Thymus (tissue), 11 donors: ENCODE data around the gene KCNAB1. TPM values are rescaled to one million over a fixed set of nuclear protein-coding genes. Genes with fewer than 3 reads are reported as not detected.

Source experiments
- DNase-seq, 9 donors: peaks; one replicate each; pipeline ENCODE4 v3.0.0-alpha.2; 2013; ENCODE audit warnings: low spot score in 9 of 9, low read depth in 6 of 9, missing footprints in 1 of 9
- H3K27ac ChIP-seq, 2 donors: one replicate each; pipeline ENCODE4 v1.5.1; 2013; ENCODE audit warnings: control low read depth in 1 of 2, low read depth in 1 of 2, low read length in 1 of 2, mild to moderate bottlenecking in 1 of 2, moderate library complexity in 1 of 2
- H3K27me3 ChIP-seq, 2 donors: one replicate each; pipeline ENCODE4 v1.5.1; 2013; ENCODE audit warnings: low read length in 1 of 2; ENCODE audit not compliant: control insufficient read depth in 2 of 2, insufficient read depth in 1 of 2
- H3K36me3 ChIP-seq, 2 donors: one replicate each; pipeline ENCODE4 v1.5.1; 2013; ENCODE audit warnings: low read length in 1 of 2, mild to moderate bottlenecking in 1 of 2, moderate library complexity in 1 of 2; ENCODE audit not compliant: control insufficient read depth in 2 of 2, insufficient read depth in 2 of 2
- H3K4me1 ChIP-seq, 2 donors: one replicate each; pipeline ENCODE4 v1.5.1; 2013; ENCODE audit warnings: low read length in 2 of 2; ENCODE audit not compliant: control insufficient read depth in 2 of 2, insufficient read depth in 2 of 2
- H3K4me3 ChIP-seq, 2 donors: one replicate each; pipeline ENCODE4 v1.5.1; 2013; ENCODE audit warnings: low read length in 2 of 2, control low read depth in 1 of 2, mild to moderate bottlenecking in 1 of 2
- H3K9me3 ChIP-seq, 2 donors: one replicate each; pipeline ENCODE4 v1.5.1; 2013; ENCODE audit warnings: low read length in 1 of 2, mild to moderate bottlenecking in 1 of 2; ENCODE audit not compliant: control insufficient read depth in 2 of 2, insufficient read depth in 1 of 2
- WGBS: extraction: QIAGEN DNeasy Blood & Tissue Kit; methylation state at CpG from one replicate; pipeline ENCODE4 v1.1.7; 2013; 5-methylcytosine and 5-hydroxymethylcytosine counted together
- polyA plus RNA-seq: library from polyadenylated mRNA; stranded (reverse); fragments of 200-250 nt; gene quantifications from one replicate; pipeline ENCODE4 v1.2.3, GENCODE V29; 2013
- total RNA-seq: library from RNA; stranded (reverse); fragments of 120-200 nt; gene quantifications from one replicate; pipeline ENCODE4 v1.2.4, GENCODE V29; 2013
- donor health status: healthy.

The KCNAB1 gene
- total and polyA plus RNA-seq, 2 donors = 1.0 to 4.0 TPM

- WGBS = 92% methylated on average over 5 of the region's 5 CpGs
- Histone ChIP-seq H3K9me3 (no peaks in the 10 kb centered on the region), H3K27me3 (no peaks in the 10 kb centered on the region), H3K4me3 (no peak overlapping the region), H3K36me3 (no peaks in the 10 kb centered on the region), H3K4me1 (no peaks in the 10 kb centered on the region), H3K27ac (no peak overlapping the region)
- DNase-seq = no peak
Observed at GRCh38 chr3:156360963-156361362, 240.6 kb downstream of the KCNAB1 start.

- 97% methylated on average over 3 of the region's 3 CpGs for WGBS
- DNase-seq = no peak
- no peaks in the 10 kb centered on the region for H3K27me3 ChIP-seq
Observed at GRCh38 chr3:156366559-156366958, 246.2 kb downstream of the KCNAB1 start.

GRCh38 chr3:156368189-156368588, 247.8 kb downstream of the KCNAB1 start:
- 93% methylated on average over 3 of the region's 3 CpGs for WGBS
- Histone ChIP-seq H3K27me3 (no peaks in the 10 kb centered on the region), H3K4me3 (no peak overlapping the region), H3K36me3 (no peaks in the 10 kb centered on the region), H3K9me3 (no peaks in the 10 kb centered on the region), H3K4me1 (no peaks in the 10 kb centered on the region), H3K27ac (no peak overlapping the region)
- no peak for DNase-seq

More at GRCh38 chr3:156366559-156366958, 246.2 kb downstream of the KCNAB1 start:
- H3K36me3 ChIP-seq = no peaks in the 10 kb centered on the region
- no peaks in the 10 kb centered on the region for H3K9me3 ChIP-seq
- H3K27ac ChIP-seq = no peak overlapping the region
- H3K4me3 ChIP-seq = no peak overlapping the region
- H3K4me1 ChIP-seq = no peaks in the 10 kb centered on the region

- Histone ChIP-seq H3K4me1 (no peaks in the 10 kb centered on the region), H3K27ac (no peak overlapping the region), H3K27me3 (no peaks in the 10 kb centered on the region), H3K9me3 (no peaks in the 10 kb centered on the region), H3K4me3 (no peak overlapping the region), H3K36me3 (no peaks in the 10 kb centered on the region)
- WGBS = 97% methylated on average over 6 of the region's 6 CpGs
- no peak for DNase-seq
Observed at GRCh38 chr3:156371701-156372100, 251.3 kb downstream of the KCNAB1 start.

- Histone ChIP-seq H3K9me3 (no peaks in the 10 kb centered on the region), H3K27ac (peak overlapping the region in 1 of 2 donors; percentile 12), H3K4me3 (no peak overlapping the region), H3K36me3 (no peaks in the 10 kb centered on the region), H3K27me3 (no peaks in the 10 kb centered on the region), H3K4me1 (no peaks in the 10 kb centered on the region)
- no peak for DNase-seq
- 94% methylated on average over 1 of the region's 1 CpG for WGBS
Observed at GRCh38 chr3:156373095-156373494, 252.7 kb downstream of the KCNAB1 start.

- WGBS = 91% methylated on average over 2 of the region's 2 CpGs
- Histone ChIP-seq H3K4me1 (no peaks in the 10 kb centered on the region), H3K36me3 (no peaks in the 10 kb centered on the region), H3K27ac (no peak overlapping the region), H3K9me3 (no peaks in the 10 kb centered on the region), H3K4me3 (no peak overlapping the region), H3K27me3 (no peaks in the 10 kb centered on the region)
- no peak for DNase-seq
Observed at GRCh38 chr3:156373654-156374053, 253.3 kb downstream of the KCNAB1 start.

- Histone ChIP-seq H3K4me3 (no peak overlapping the region), H3K27ac (no peak overlapping the region), H3K4me1 (no peaks in the 10 kb centered on the region), H3K27me3 (no peaks in the 10 kb centered on the region), H3K36me3 (no peaks in the 10 kb centered on the region), H3K9me3 (no peaks in the 10 kb centered on the region)
- no peak for DNase-seq
Observed at GRCh38 chr3:156376199-156376598, 255.8 kb downstream of the KCNAB1 start.

GRCh38 chr3:156377266-156377665, 256.9 kb downstream of the KCNAB1 start:
- Histone ChIP-seq H3K27ac (no peak overlapping the region), H3K27me3 (no peaks in the 10 kb centered on the region), H3K4me3 (no peak overlapping the region), H3K4me1 (no peaks in the 10 kb centered on the region), H3K36me3 (no peaks in the 10 kb centered on the region), H3K9me3 (no peaks in the 10 kb centered on the region)
- no peak for DNase-seq
- 98% methylated on average over 7 of the region's 7 CpGs for WGBS

- H3K4me3 ChIP-seq = no peak overlapping the region
- H3K36me3 ChIP-seq = no peaks in the 10 kb centered on the region
- H3K27me3 ChIP-seq = no peaks in the 10 kb centered on the region
- H3K4me1 ChIP-seq = no peaks in the 10 kb centered on the region
- DNase-seq = no peak
- 89% methylated on average over 7 of the region's 7 CpGs for WGBS
- H3K27ac ChIP-seq = no peak overlapping the region
- H3K9me3 ChIP-seq = no peaks in the 10 kb centered on the region
Observed at GRCh38 chr3:156377718-156378117, 257.3 kb downstream of the KCNAB1 start.

GRCh38 chr3:156378871-156379270, 258.5 kb downstream of the KCNAB1 start:
- no peaks in the 10 kb centered on the region for H3K9me3 ChIP-seq
- H3K4me3 ChIP-seq = no peak overlapping the region
- H3K36me3 ChIP-seq = no peaks in the 10 kb centered on the region
- WGBS = 98% methylated on average over 3 of the region's 3 CpGs
- DNase-seq = no peak
- no peaks in the 10 kb centered on the region for H3K27me3 ChIP-seq
- no peak overlapping the region for H3K27ac ChIP-seq
- H3K4me1 ChIP-seq = no peaks in the 10 kb centered on the region
